ENCODE measurements around the gene ADGRA1. TPM values are rescaled to one million over a fixed set of nuclear protein-coding genes. Genes with fewer than 3 reads are reported as not detected.

ADGRA1 gene
- total and polyA plus RNA-seq, 2 donors (not counting 3 experiments of a cell fraction or from before 2014, with no cell fraction given) = not detected

DNA sequence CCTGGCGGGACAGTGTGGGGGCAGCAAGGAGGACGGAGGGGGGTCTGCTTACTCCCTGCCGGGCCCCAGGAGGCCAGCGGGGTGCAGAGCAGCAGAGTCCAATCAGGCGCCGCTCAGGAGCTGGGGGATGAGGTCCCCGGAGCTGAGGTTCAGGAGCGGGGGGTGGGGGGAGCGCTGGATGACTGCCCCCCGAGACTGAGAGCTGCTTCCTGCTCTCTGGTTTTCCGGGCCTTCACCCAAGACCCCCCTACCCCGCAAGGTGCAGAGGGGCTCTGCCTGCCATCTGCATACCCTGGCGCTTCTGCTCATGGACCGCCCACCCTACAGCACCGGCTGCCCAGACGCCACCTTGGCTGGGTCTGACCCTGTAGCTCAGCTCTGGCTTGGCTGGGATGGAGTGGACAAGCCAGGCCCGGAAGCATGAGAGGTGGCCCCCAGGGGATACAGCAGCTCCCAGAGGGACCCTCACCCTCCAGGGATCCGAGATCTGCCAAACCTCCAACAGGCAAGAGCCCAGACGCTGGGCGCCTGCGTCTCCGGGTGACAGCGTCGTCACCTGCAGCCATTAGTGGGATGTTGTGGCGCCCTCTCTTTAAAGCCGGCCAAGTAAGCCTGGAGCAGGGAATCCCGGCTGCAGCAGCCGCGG, 73.2 kb downstream of the ADGRA1 start:
- Histone ChIP-seq H3K36me3 (ENCODE audit: control insufficient read depth in 2 of 2, extremely low read depth in 1 of 2, insufficient read depth in 2 of 2, low read length in 2 of 2) (no peaks in the 10 kb centered on the region), H3K4me3 (replicated peaks in 1 of 3; ENCODE audit: insufficient read depth in 1 of 3, low read depth in 1 of 3, low read length in 3 of 3) (no peak overlapping the region), H3K9me1 (replicated peaks; ENCODE audit: control insufficient read depth, extremely low read depth, insufficient read depth, low read length) (no peaks in the 10 kb centered on the region), H3K4me2 (ENCODE audit: insufficient read depth, low read length) (no peak overlapping the region), H3K9ac (replicated peaks; ENCODE audit: extremely low read depth, insufficient read depth, low read length) (no peak overlapping the region), H3K27me3 (ENCODE audit: control insufficient read depth in 2 of 2, insufficient read depth in 2 of 2, low read length in 2 of 2) (peaks cover 3 to 12% of the 10 kb centered on the region in 2 experiments), H3K79me2 (ENCODE audit: control insufficient read depth, insufficient read depth, low read length) (no peaks in the 10 kb centered on the region), H3K27ac (ENCODE audit: insufficient read depth, low read depth, low read length) (no peak overlapping the region), H3K4me1 (ENCODE audit: control insufficient read depth, extremely low read depth, insufficient read depth, low read length) (no peaks in the 10 kb centered on the region), H2AFZ (ENCODE audit: low read depth, low read length) (no peak overlapping the region), H4K20me1 (replicated peaks; ENCODE audit: control insufficient read depth, extremely low read depth, insufficient read depth, low read length) (no peaks in the 10 kb centered on the region), H3K9me3 (replicated peaks; ENCODE audit: control insufficient read depth, insufficient read depth, low read length) (no peaks in the 10 kb centered on the region)
- POLR2A ChIA-PET = no interaction called here
- CTCF ChIA-PET = interaction anchor here (1.1 kb wide), 1 partner anchor 18 kb away, joined by 3 read pairs; no protein-coding TSS in a partner anchor
- intact Hi-C loops (cut with micrococcal nuclease) = no loop called here
- dilution Hi-C loops (cut with MboI; ENCODE audit: extremely low pct_ligation_motif_present, low sequenced_read_pairs) = no loop called here
- TF ChIP-seq EZH2 (IDR thresholded peaks at IDR 0.05; ENCODE audit: borderline replicate concordance, low read depth, low read length, severe bottlenecking) (peak; percentile 49), POLR2A (IDR thresholded peaks at IDR 0.05; ENCODE audit: low read depth, low read length) (no peak), FOS (IDR thresholded peaks at IDR 0.05; ENCODE audit: borderline replicate concordance, insufficient read depth, low read length) (no peak), GATA2 (IDR thresholded peaks at IDR 0.05; ENCODE audit: insufficient read depth, insufficient read length, low read depth, low read length) (no peak)
- TF ChIP-seq, protein P1, sequence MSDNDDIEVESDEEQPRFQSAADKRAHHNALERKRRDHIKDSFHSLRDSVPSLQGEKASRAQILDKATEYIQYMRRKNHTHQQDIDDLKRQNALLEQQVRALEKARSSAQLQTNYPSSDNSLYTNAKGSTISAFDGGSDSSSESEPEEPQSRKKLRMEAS (IDR thresholded peaks at IDR 0.05; ENCODE audit: insufficient read depth, insufficient read length) = no peak
- TF ChIP-seq, protein P2, sequence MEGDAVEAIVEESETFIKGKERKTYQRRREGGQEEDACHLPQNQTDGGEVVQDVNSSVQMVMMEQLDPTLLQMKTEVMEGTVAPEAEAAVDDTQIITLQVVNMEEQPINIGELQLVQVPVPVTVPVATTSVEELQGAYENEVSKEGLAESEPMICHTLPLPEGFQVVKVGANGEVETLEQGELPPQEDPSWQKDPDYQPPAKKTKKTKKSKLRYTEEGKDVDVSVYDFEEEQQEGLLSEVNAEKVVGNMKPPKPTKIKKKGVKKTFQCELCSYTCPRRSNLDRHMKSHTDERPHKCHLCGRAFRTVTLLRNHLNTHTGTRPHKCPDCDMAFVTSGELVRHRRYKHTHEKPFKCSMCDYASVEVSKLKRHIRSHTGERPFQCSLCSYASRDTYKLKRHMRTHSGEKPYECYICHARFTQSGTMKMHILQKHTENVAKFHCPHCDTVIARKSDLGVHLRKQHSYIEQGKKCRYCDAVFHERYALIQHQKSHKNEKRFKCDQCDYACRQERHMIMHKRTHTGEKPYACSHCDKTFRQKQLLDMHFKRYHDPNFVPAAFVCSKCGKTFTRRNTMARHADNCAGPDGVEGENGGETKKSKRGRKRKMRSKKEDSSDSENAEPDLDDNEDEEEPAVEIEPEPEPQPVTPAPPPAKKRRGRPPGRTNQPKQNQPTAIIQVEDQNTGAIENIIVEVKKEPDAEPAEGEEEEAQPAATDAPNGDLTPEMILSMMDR (IDR thresholded peaks at IDR 0.05; ENCODE audit: extremely low read depth in 1 of 2, insufficient read depth in 1 of 2, low read depth in 1 of 2, low read length in 2 of 2) = no peak
- no peak for FAIRE-seq
- BruUV-seq (replicated peaks) = no TSS peak
- DNase-seq (ENCODE audit: low read depth, low spot score) = no peak
